Smooth muscle cell (in vitro differentiated cells): ENCODE data around the gene COLEC11. TPM values are rescaled to one million over a fixed set of nuclear protein-coding genes. Genes with fewer than 3 reads are reported as not detected.

Experiments
- DNase-seq: peaks from one replicate; lab custom pipeline; 2025; ENCODE audit not compliant: unreplicated experiment; lab: John Stamatoyannopoulos, UW
- H2AFZ ChIP-seq: fragments of 200-600 bp; sonication (generic); 2 replicates; pipeline ENCODE4 v1.6.0; 2016; ENCODE audit warnings: antibody characterized with exemption, low read depth, mild to moderate bottlenecking
- H3F3A ChIP-seq: fragments of 200-600 bp; sonication (generic); 2 replicates; pipeline ENCODE4 v1.6.0; 2017; ENCODE audit warnings: antibody characterized with exemption, low read depth
- H3K27ac ChIP-seq: fragments of 200-600 bp; sonication (generic); 2 replicates; pipeline ENCODE4 v1.5.1; 2016; ENCODE audit warnings: low read depth, mild to moderate bottlenecking
- H3K27me3 ChIP-seq: fragments of 200-600 bp; sonication (generic); 2 replicates; pipeline ENCODE4 v1.6.1; 2016; ENCODE audit warnings: low read depth, mild to moderate bottlenecking
- H3K36me3 ChIP-seq: fragments of 200-600 bp; sonication (generic); 2 replicates; pipeline ENCODE4 v1.5.1; 2016; ENCODE audit warnings: low read depth
- H3K4me1 ChIP-seq: fragments of 200-600 bp; sonication (generic); 2 replicates; pipeline ENCODE4 v1.5.1; 2016; ENCODE audit warnings: low read depth
- H3K4me2 ChIP-seq: fragments of 200-600 bp; sonication (generic); 2 replicates; pipeline ENCODE4 v1.6.0; 2016; ENCODE audit warnings: mild to moderate bottlenecking
- H3K4me3 ChIP-seq: fragments of 200-600 bp; sonication (generic); 2 replicates; pipeline ENCODE4 v1.5.1; 2016; ENCODE audit warnings: mild to moderate bottlenecking
- H3K79me2 ChIP-seq: fragments of 200-600 bp; sonication (generic); 2 replicates; pipeline ENCODE4 v1.6.0; 2016; ENCODE audit warnings: low read depth, mild to moderate bottlenecking
- H3K9ac ChIP-seq: fragments of 200-600 bp; sonication (generic); 2 replicates; pipeline ENCODE4 v1.6.0; 2016; ENCODE audit warnings: low read depth
- H3K9me3 ChIP-seq: fragments of 200-600 bp; sonication (generic); replicated peaks from 2 replicates; pipeline ENCODE4 v1.5.1; 2016; ENCODE audit warnings: low read depth
- H4K20me1 ChIP-seq: fragments of 200-600 bp; sonication (generic); 2 replicates; pipeline ENCODE4 v1.6.0; 2016; ENCODE audit warnings: low read depth
- CTCF ChIP-seq: fragments of 200-600 bp; sonication (generic); IDR thresholded peaks from 2 replicates; pipeline ENCODE4 v1.5.1; 2017; ENCODE audit warnings: borderline replicate concordance, mild to moderate bottlenecking, antibody characterized with exemption; ENCODE audit not compliant: insufficient read depth, poor library complexity, severe bottlenecking
- WGBS: methylation state at CpG from one replicate; pipeline ENCODE4 v1.1.7; 2016; ENCODE audit warnings: low lambda C conversion rate; 5-methylcytosine and 5-hydroxymethylcytosine counted together
- polyA plus RNA-seq: library from polyadenylated mRNA; unstranded; fragments of >200 nt; fragmentation: Nextera tagmentation; extraction: Ambion mirVana; gene quantifications from 2 replicates; pipeline ENCODE4 v1.2.1, GENCODE V29; 2016
- total RNA-seq: library from RNA; depleted of rRNA; stranded (reverse); fragments of >200 nt; gene quantifications from 2 replicates; pipeline ENCODE4 v1.2.3, GENCODE V29; 2014

COLEC11 gene
- total and polyA plus RNA-seq, 2 experiments from 2014 or later = 18.1 to 30.8 TPM

- TF ChIP-seq CTCF = no peak
These were observed 48.7 kb downstream of the COLEC11 start for GRCh38 chr2:3643371-3644245.

DNA sequence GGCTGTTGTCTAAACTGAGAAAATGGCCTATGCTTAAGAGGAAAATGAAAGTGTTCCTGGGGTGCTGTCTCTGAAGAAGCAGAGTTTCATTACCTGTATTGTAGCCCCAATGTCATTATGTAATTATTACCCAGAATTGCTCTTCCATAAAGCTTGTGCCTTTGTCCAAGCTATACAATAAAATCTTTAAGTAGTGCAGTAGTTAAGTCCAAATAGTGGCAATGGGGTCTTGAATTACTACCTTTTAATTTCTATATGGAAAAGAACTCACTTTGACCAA, 49.3 kb downstream of the COLEC11 start:
- no peak overlapping the region for H3K4me2 ChIP-seq
- H3K36me3 ChIP-seq = no peaks in the 10 kb centered on the region
- H3K4me1 ChIP-seq = no peaks in the 10 kb centered on the region
- H3K9ac ChIP-seq = no peak overlapping the region
- no peaks in the 10 kb centered on the region for H3F3A ChIP-seq
- no peaks in the 10 kb centered on the region for H3K79me2 ChIP-seq
- no peaks in the 10 kb centered on the region for H4K20me1 ChIP-seq
- H2AFZ ChIP-seq = no peak overlapping the region
- TF ChIP-seq CTCF = no peak
- no peak overlapping the region for H3K27ac ChIP-seq
- DNase-seq = no peak
- no peaks in the 10 kb centered on the region for H3K27me3 ChIP-seq
- H3K9me3 ChIP-seq = no peaks in the 10 kb centered on the region
- no peak overlapping the region for H3K4me3 ChIP-seq

More at GRCh38 chr2:3643371-3644245, 48.7 kb downstream of the COLEC11 start:
- Histone ChIP-seq H3K27ac (no peak overlapping the region), H3F3A (no peaks in the 10 kb centered on the region), H3K9me3 (no peaks in the 10 kb centered on the region), H3K79me2 (no peaks in the 10 kb centered on the region), H4K20me1 (no peaks in the 10 kb centered on the region), H3K4me2 (no peak overlapping the region), H3K4me3 (no peak overlapping the region), H3K4me1 (no peaks in the 10 kb centered on the region), H3K9ac (no peak overlapping the region), H2AFZ (no peak overlapping the region), H3K27me3 (no peaks in the 10 kb centered on the region), H3K36me3 (no peaks in the 10 kb centered on the region)
- DNase-seq = no peak
- WGBS = 96% methylated on average over 42 of the region's 48 CpGs

GRCh38 chr2:3644891-3645605, 50.1 kb downstream of the COLEC11 start:
- Histone ChIP-seq H3K4me1 (no peaks in the 10 kb centered on the region), H3F3A (no peaks in the 10 kb centered on the region), H3K27me3 (no peaks in the 10 kb centered on the region), H2AFZ (no peak overlapping the region), H3K79me2 (no peaks in the 10 kb centered on the region), H3K4me2 (no peak overlapping the region), H3K4me3 (no peak overlapping the region), H3K36me3 (no peaks in the 10 kb centered on the region), H3K27ac (no peak overlapping the region), H4K20me1 (no peaks in the 10 kb centered on the region), H3K9ac (no peak overlapping the region), H3K9me3 (no peaks in the 10 kb centered on the region)
- 90% methylated on average over 15 of the region's 15 CpGs for WGBS
- no peak for TF ChIP-seq CTCF
- DNase-seq = no peak
